Adrenal gland (tissue), 12 donors: ENCODE data around the gene MYO1A. TPM values are rescaled to one million over a fixed set of nuclear protein-coding genes. Genes with fewer than 3 reads are reported as not detected.

Experiments
- DNase-seq, 7 donors: peaks; one replicate each; pipeline ENCODE4 v3.0.0-alpha.2; 2019 to 2020
- H3K27ac ChIP-seq, 5 donors: fragments of 200-600 bp; sonication (generic) in 4 of 5; 1 replicate in 3 of 5; 2 replicates in 2 of 5; pipeline versions ENCODE4 v1.5.1 to v1.8.0; 2016 to 2020; ENCODE audit warnings: mild to moderate bottlenecking in 1 of 5
- H3K27me3 ChIP-seq: fragments of 200-600 bp; 2 replicates; pipeline ENCODE4 v1.8.0; 2021
- H3K36me3 ChIP-seq, 2 donors: fragments of 200-600 bp; replicated peaks in 1 of 2; 1 replicate in 1 of 2; 2 replicates in 1 of 2; pipeline versions ENCODE4 v1.5.1 to v1.8.0; 2018 to 2022
- H3K4me1 ChIP-seq, 2 donors: fragments of 200-600 bp; replicated peaks in 1 of 2; 1 replicate in 1 of 2; 2 replicates in 1 of 2; pipeline versions ENCODE4 v1.5.1 to v1.8.0; 2018 to 2021
- H3K4me3 ChIP-seq, 4 donors: fragments of 200-600 bp; sonication (generic) in 3 of 4; one replicate each; pipeline ENCODE4 v1.5.1; 2016 to 2018
- H3K9me3 ChIP-seq, 3 donors: fragments of 200-600 bp; sonication (generic) in 1 of 3; replicated peaks in 1 of 3; 1 replicate in 2 of 3; 2 replicates in 1 of 3; pipeline versions ENCODE4 v1.5.1 to v1.8.0; 2016 to 2021
- CTCF ChIP-seq, 6 experiments: fragments of 450-650 bp in 4 of 6; fragments of 200-600 bp in 2 of 6; sonication (generic) in 1 of 6; IDR thresholded peaks; 1 replicate in 5 of 6; 2 replicates in 1 of 6; pipeline versions ENCODE4 v1.5.1 to v1.8.0; 2016 to 2021; ENCODE audit warnings: antibody characterized with exemption in 6 of 6, mild to moderate bottlenecking in 2 of 6, moderate library complexity in 1 of 6
- POLR2A ChIP-seq, 2 donors: fragments of 450-650 bp; IDR thresholded peaks; one replicate each; pipeline ENCODE4 v1.6.1; 2017; ENCODE audit warnings: antibody characterized with exemption in 2 of 2, mild to moderate bottlenecking in 2 of 2, moderate library complexity in 1 of 2
- WGBS, 4 donors: extraction: QIAGEN DNeasy Blood & Tissue Kit in 2 of 4; methylation state at CpG; one replicate each; pipeline versions ENCODE4 v1.1.5 to v1.1.7; 2013 to 2017; 5-methylcytosine and 5-hydroxymethylcytosine counted together
- intact Hi-C, 2 donors: fragments of 100-400 bp; cut with DNase I; formaldehyde crosslinking; loops; one replicate each; pipeline versions ENCODE4 v1.14.1 to v1.15.0; 2022 to 2023
- polyA plus RNA-seq, 3 donors: library from polyadenylated mRNA; stranded (reverse); fragments of 200-250 nt in 2 of 3; fragments of 350-450 nt in 1 of 3; fragmentation: Illumina TruSeq in 1 of 3; extraction: RNeasy Lipid Tissue Mini Kit (QIAGEN cat#74804) in 1 of 3; gene quantifications; one replicate each; pipeline ENCODE4 v1.2.3, GENCODE V29; 2013 to 2014
- total RNA-seq, 9 donors: library from RNA; depleted of rRNA in 4 of 9; stranded (reverse); fragments of >200 nt in 4 of 9; fragments of 120-200 nt in 1 of 9; fragmentation: NEBNext Ultra II Directional in 1 of 9; extraction: Animal tissue kit (Norgen Biotek cat#: 25700) in 1 of 9; gene quantifications; one replicate each; pipeline versions ENCODE4 v1.1.0 to v1.2.4, GENCODE V29; 2013 to 2023
- donor health status: healthy with polysubstance abuse.
- donor health status: Bipolar disorder and iron deficiency.
- donor health status: DM: yes; HTN: yes; CAD: no.
- donor health status: DM: no; HTN: no; CAD: no.
- donor health status: DM: no; HTN: no; CAD: no.
- donor health status: DM: yes; HTN: yes; CAD: no.

MYO1A gene
- total and polyA plus RNA-seq, 12 donors: under 0.01 to 1.6 (median 0.53) TPM; not detected in 1

GRCh38 chr12:57096748-57097553 is 47.0 kb upstream of the MYO1A start:
- Histone ChIP-seq H3K4me1 (peaks cover 8 to 28% of the 10 kb centered on the region in 2 donors), H3K9me3 (no peaks in the 10 kb centered on the region), H3K27me3 (no peaks in the 10 kb centered on the region), H3K36me3 (peaks cover 0 to 75% of the 10 kb centered on the region in 2 donors), H3K4me3 (no peak overlapping the region), H3K27ac (peak overlapping the region in 4 of 5 donors; percentile 2 to 72 (median 61))
- peak in 4 of 7 donors; percentile 24 to 52 (median 44) for DNase-seq
- TF ChIP-seq CTCF (IDR thresholded peaks at IDR 0.05) (no peak), POLR2A (IDR thresholded peaks at IDR 0.05) (no peak)
- 50 to 61% (median 58%) methylated on average over 7 to 8 of the region's 8 CpGs for whole genome bisulfite sequencing, 4 donors
- intact Hi-C loops: no loop called here

GRCh38 chr12:57096099-57096572 is 46.2 kb upstream of the MYO1A start:
- TF ChIP-seq CTCF (IDR thresholded peaks at IDR 0.05) (no peak), POLR2A (IDR thresholded peaks at IDR 0.05) (no peak)
- H3K4me3 ChIP-seq: no peak overlapping the region
- intact Hi-C loops: no loop called here
- H3K27me3 ChIP-seq: no peaks in the 10 kb centered on the region
- H3K4me1 ChIP-seq: peaks cover 8 to 30% of the 10 kb centered on the region in 2 donors
- peaks cover 0 to 83% of the 10 kb centered on the region in 2 donors for H3K36me3 ChIP-seq
- H3K27ac ChIP-seq: peak overlapping the region in 3 of 5 donors; percentile 60 to 72 (median 62)
- no peaks in the 10 kb centered on the region for H3K9me3 ChIP-seq
- 77 to 94% (median 90%) methylated on average over 6 of the region's 6 CpGs for WGBS, 4 donors
- peak in 2 of 7 donors; percentile 25 to 29 for DNase-seq

GRCh38 chr12:57095440-57095839 is 45.5 kb upstream of the MYO1A start:
- Histone ChIP-seq H3K9me3 (no peaks in the 10 kb centered on the region), H3K4me3 (no peak overlapping the region), H3K27ac (peak overlapping the region in 1 of 5 donors; percentile 50), H3K27me3 (no peaks in the 10 kb centered on the region), H3K4me1 (peaks cover 8 to 37% of the 10 kb centered on the region in 2 donors), H3K36me3 (peaks cover 0 to 86% of the 10 kb centered on the region in 2 donors)
- WGBS, 4 donors: 83 to 100% (median 92%) methylated on average over 3 of the region's 3 CpGs
- peak in 2 of 7 donors; percentile 9 to 23 for DNase-seq
- no peak for TF ChIP-seq POLR2A (IDR thresholded peaks at IDR 0.05)
- TF ChIP-seq CTCF (IDR thresholded peaks at IDR 0.05): no peak
- intact Hi-C loops: no loop called here
